Measurements from ENCODE around the gene STX5. TPM values are rescaled to one million over a fixed set of nuclear protein-coding genes. Genes with fewer than 3 reads are reported as not detected.

Gene STX5
- polyA plus RNA-seq, 2 of the 4 experiments (the other 2 are of a cell fraction): 19.5 to 32.3 TPM

GRCh38 chr11:62777389-62777788 lies 54.5 kb downstream of the STX5 start:
- ChIA-PET CTCF (interaction anchor here (1.1 to 13.8 kb wide), 3 partner anchors 8 to 16 kb away, joined by 3 to 211 read pairs (median 7); partner anchors contain the start of genes POLR2G and TMEM179B), POLR2A (no interaction called here)
- no peak overlapping the region for H3K27ac ChIP-seq
- no peak for TF ChIP-seq FOXS1 (CRISPR knock-in tag; IDR thresholded peaks at IDR 0.05)
- no peak for TF ChIP-seq TFCP2L1 (CRISPR knock-in tag; IDR thresholded peaks at IDR 0.05)
- no peak for TF ChIP-seq POLR2AphosphoS2 (conservative IDR thresholded peaks at IDR 0.05; ENCODE audit: low read length)
- no peak for TF ChIP-seq JUNB (IDR thresholded peaks at IDR 0.05)
- no peak for TF ChIP-seq EHMT2 (IDR thresholded peaks at IDR 0.05; ENCODE audit: low read depth)
- no peak for TF ChIP-seq SREBF2 (IDR thresholded peaks at IDR 0.05)
- TF ChIP-seq CTCF (IDR thresholded peaks at IDR 0.05): no peak
- no peak for TF ChIP-seq BCL3 (IDR thresholded peaks at IDR 0.05)
- TF ChIP-seq HOXA7 (CRISPR knock-in tag; IDR thresholded peaks at IDR 0.05): no peak
- TF ChIP-seq USF2 (IDR thresholded peaks at IDR 0.05): no peak
- no peak for TF ChIP-seq ESRRA (IDR thresholded peaks at IDR 0.05; ENCODE audit: borderline replicate concordance, low read length)
- no peak for TF ChIP-seq MAFK (IDR thresholded peaks at IDR 0.05; ENCODE audit: partially characterized antibody)
- no peak for TF ChIP-seq NFE2L2 (conservative IDR thresholded peaks at IDR 0.05; ENCODE audit: low read length)
- TF ChIP-seq E2F6 (IDR thresholded peaks at IDR 0.05; ENCODE audit: borderline replicate concordance, low read depth): no peak
- no peak for TF ChIP-seq KDM1A (IDR thresholded peaks at IDR 0.05; ENCODE audit: low read depth)
- TF ChIP-seq SMC3 (IDR thresholded peaks at IDR 0.05): no peak
- no peak for TF ChIP-seq ELK1 (IDR thresholded peaks at IDR 0.05; ENCODE audit: low read depth, low read length)
- no peak for TF ChIP-seq FOSB (CRISPR knock-in tag; IDR thresholded peaks at IDR 0.05)
- no peak for TF ChIP-seq ZC3H11A (IDR thresholded peaks at IDR 0.05)
- no peak overlapping the region for H3K4me2 ChIP-seq
- DNase-seq (ENCODE audit: low read depth in 1 of 2, low spot score in 1 of 2) (no peak), ATAC-seq (no peak), FAIRE-seq (no peak)
- H3K9me3 ChIP-seq: no peaks in the 10 kb centered on the region
- H3K4me3 ChIP-seq: no peak overlapping the region
- 89% methylated on average over 2 of the region's 2 CpGs for WGBS (ENCODE audit: missing lambda C conversion rate)
- peaks cover under 1% of the 10 kb centered on the region; the same call in 2 of the 3 replicates for H3K4me1 ChIP-seq

- H3K4me3 ChIP-seq: no peak overlapping the region
- POLR2A ChIA-PET: interaction anchor here (1.1 kb wide), 1 partner anchor 11 kb away, joined by 3 read pairs; no protein-coding TSS in a partner anchor
- H3K9me3 ChIP-seq: no peaks in the 10 kb centered on the region
- H3K27ac ChIP-seq: no peak overlapping the region
- FAIRE-seq (no peak), ATAC-seq (no peak), DNase-seq (ENCODE audit: low read depth in 1 of 2, low spot score in 1 of 2) (no peak)
- H3K4me1 ChIP-seq: peaks cover 8% of the 10 kb centered on the region; the same call in 2 of the 3 replicates
- H3K4me2 ChIP-seq: no peak overlapping the region
- CTCF ChIA-PET: interaction anchor here (0.6 to 13.8 kb wide), 3 partner anchors 11 to 58 kb away, joined by 3 to 211 read pairs (median 4); partner anchors contain the start of gene TMEM179B
- TF ChIP-seq ATOH8 (CRISPR knock-in tag; IDR thresholded peaks at IDR 0.05; ENCODE audit: low read depth) (no peak), NR3C1 (IDR thresholded peaks at IDR 0.05) (no peak)
- WGBS (ENCODE audit: missing lambda C conversion rate): 93% methylated on average over 17 of the region's 17 CpGs
Observed at GRCh38 chr11:62775646-62776045, 56.2 kb downstream of the STX5 start.

Measured in A549 (cell line).